GM11168 (cell line): ENCODE results near the gene ACTL6B.

Experiments used
- in situ Hi-C: fragments of 300-500 bp; cut with MboI; formaldehyde crosslinking; loops from one replicate; pipeline ENCODE4 v1.12.0; 2022; ENCODE audit warnings: low sequenced_read_pairs; ENCODE audit not compliant: unreplicated experiment

The ACTL6B gene

GRCh38 chr7:100684534-100685042, 28.3 kb upstream of the ACTL6B start:
- in situ Hi-C loops, result no loop called here

GRCh38 chr7:100683659-100684533, 27.6 kb upstream of the ACTL6B start:
- in situ Hi-C loops, result no loop called here

DNA sequence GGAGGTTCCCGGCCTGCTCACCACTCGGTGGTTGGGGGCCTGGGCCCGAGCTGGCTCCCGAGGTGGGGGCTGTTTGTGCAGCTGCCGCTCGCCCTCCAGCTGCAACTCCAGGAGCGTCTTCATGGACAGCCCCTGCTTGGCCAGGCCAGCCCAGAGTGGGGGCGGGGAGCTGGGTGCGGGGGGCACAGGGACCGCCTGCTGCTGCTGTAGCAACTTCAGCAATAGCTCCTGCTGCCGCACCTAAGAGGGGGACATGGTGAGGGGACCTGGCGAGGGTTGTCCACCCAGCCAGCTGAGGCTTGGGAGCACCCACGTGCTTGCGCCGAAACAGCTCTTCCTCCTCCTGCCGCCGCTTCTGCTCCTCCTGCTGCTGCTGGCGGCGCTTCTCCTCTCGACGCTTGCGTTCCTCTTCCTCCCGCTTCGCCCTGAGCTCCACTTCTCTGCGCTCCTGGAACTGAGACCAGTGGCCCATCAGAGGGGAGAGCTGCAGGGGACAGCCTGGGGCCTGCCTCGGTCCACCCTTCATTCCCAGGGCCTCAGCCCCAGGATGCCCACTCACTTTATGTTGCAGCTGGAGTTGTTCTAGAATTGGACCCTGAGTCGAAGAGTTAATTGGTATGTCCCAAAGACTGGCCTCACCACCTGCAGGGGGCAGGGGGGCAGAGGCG, 26.9 kb upstream of the ACTL6B start:
- in situ Hi-C loops, result no loop called here

DNA sequence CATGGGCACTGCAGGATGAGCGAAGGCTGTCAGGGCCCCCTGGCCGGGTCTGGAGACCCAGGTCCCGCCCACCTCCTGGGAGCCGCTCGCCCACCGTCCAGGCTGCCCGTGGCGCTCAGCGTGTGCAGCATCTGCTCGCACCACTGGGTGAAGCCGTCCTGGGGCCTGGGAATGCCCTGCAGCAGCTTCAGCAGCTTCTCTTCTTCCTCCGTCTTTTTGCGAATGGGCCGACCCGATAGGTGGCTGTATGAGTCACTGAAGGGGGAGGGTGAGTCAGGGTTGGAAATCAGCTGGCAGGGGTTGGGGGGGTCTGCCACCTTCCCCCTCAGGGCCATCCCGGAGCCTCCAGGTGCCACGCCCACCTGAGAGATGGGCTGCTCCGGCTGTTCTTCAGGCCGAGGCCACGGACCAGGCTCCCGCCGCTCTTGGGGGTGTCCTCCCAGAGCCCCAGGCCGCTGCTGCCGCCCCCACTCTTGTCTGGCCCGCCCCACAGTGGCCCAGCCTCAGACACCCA, 26.0 kb upstream of the ACTL6B start:
- in situ Hi-C loops, result no loop called here

- in situ Hi-C loops, result no loop called here
Observed at GRCh38 chr7:100681491-100682227, 25.4 kb upstream of the ACTL6B start.

- in situ Hi-C loops, result no loop called here
Observed at GRCh38 chr7:100680576-100681271, 24.5 kb upstream of the ACTL6B start.

- in situ Hi-C loops, result no loop called here
Observed at GRCh38 chr7:100679927-100680575, 23.8 kb upstream of the ACTL6B start.

GRCh38 chr7:100679129-100679926, 23.1 kb upstream of the ACTL6B start:
- in situ Hi-C loops, result no loop called here

DNA sequence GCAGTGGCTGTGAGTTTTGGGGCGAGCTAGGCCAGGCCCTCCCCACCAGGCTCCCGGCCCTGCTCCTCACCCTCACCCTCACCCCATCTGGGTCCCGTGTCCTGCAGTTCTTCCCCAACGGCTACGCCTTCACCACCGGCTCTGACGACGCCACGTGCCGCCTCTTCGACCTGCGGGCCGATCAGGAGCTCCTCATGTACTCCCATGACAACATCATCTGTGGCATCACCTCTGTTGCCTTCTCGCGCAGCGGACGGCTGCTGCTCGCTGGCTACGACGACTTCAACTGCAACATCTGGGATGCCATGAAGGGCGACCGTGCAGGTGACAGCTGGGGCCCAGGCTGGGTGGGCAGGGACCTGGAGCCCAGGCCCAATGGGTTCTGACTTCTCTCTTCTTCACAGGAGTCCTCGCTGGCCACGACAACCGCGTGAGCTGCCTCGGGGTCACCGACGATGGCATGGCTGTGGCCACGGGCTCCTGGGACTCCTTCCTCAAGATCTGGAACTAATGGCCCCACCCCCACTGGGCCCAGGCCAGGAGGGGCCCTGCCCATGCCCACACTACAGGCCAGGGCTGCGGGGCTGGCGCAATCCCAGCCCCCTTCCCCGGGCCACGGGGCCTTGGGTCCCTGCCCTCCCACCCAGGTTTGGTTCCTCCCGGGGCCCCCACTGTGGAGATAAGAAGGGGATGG, 22.2 kb upstream of the ACTL6B start:
- in situ Hi-C loops, result no loop called here

- in situ Hi-C loops, result no loop called here
Observed at GRCh38 chr7:100677308-100678267, 21.3 kb upstream of the ACTL6B start.

- in situ Hi-C loops, result no loop called here
Observed at GRCh38 chr7:100676501-100677306, 20.5 kb upstream of the ACTL6B start.

- in situ Hi-C loops, result no loop called here
Observed at GRCh38 chr7:100675581-100676350, 19.5 kb upstream of the ACTL6B start.

DNA sequence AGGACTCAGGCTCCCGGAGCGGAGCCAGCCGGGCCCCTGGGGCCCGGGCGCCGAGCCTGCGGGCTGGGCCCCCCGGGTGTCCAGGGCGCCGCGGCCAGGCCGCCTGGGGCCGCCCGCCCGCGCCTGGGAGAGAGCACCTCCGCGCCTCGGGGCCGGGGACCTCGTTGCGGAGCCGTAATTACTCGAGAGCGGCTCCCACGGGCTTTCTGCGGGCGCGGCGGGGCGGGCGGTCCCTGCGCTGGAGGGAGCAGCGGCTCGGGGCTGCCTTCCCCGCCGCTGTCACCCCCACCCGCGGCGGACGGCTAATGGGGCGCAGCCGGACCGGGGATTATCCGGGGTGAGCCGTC, 18.8 kb upstream of the ACTL6B start:
- in situ Hi-C loops, result no loop called here

DNA sequence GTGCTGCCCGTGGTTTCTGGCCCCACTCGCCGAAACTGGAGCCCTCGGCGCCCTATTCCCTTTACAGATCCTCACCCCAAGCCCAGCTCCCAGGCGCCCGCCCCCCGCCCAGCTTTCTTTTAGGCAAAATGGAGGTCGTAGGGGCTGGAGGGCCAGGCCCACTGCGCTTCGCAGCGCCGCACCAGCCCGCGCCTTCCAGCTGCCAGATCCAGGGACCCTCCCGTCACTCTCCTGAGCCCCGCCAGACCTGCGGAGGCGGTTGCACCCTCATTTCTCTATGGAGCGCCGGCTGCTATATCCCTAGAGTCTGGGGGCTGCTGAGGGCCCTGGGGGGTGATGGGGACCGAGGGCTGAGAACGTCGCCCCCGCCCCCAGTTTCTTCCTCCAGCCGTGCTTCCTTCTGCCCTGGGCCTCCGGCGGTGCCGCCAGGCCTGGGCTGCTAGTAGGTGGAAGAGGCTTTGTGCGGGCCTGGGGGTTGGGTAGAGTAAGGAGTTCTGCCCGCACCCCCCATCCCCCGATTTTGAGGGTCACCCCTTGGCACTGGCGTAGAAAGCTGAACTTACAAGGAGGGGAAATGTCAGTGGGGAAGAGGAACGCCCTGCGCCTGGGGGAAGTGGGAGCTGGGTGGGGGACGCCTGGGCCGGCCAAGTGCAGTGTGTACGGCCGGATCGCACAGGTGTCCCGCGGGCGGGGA, 18.3 kb upstream of the ACTL6B start:
- in situ Hi-C loops, result no loop called here

DNA sequence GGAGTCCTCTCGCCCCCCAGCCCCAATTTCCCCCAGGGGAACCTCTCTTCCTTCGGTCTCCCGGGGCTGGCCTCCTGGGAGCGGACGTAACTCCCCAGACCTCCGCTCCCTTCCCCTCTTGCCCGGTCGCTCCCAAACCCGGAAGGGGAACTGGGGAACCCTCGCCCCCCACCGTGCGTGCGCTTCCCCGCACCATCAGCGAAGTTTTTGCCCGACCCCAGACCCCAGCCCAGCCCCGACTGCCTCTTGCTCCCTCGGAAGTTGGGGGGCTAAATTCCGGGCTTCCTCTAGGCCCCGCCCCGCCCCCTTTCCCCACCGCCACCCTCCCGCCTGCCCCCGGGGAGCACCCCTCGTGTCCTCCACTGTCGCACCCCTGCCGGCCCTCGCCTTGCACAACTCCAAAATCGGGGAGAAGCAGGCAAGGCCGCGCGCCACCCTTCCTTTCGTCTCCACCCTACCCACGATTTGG, 17.7 kb upstream of the ACTL6B start:
- in situ Hi-C loops, result no loop called here
